GM12878 (cell line): ENCODE data around the gene APBB1IP. TPM values are rescaled to one million over a fixed set of nuclear protein-coding genes. Genes with fewer than 3 reads are reported as not detected.
"Not testable (repeated sequence)": the region's sequence is repeated elsewhere in the genome, so short reads cannot be mapped to it uniquely, and the experiment has no call there.

Source experiments
- ATAC-seq: fragments of 200-7000 bp; cut with Tn5 transposase; 3 replicates; pipeline ENCODE4 v1.9.1; 2020; ENCODE audit warnings: mild to moderate bottlenecking, moderate library complexity
- BruUV-seq: library from RNA; stranded (reverse); fragments of 400-500 nt; replicated peaks from 2 replicates; lab custom pipeline; 2021; lab: Mats Ljungman, UMichigan
- CTCF ChIA-PET: fragments of 300-600 bp; sonication (Branson Sonifier 250); formaldehyde crosslinking; extraction: SDS; loops from one replicate; lab custom pipeline; 2021; ENCODE audit warnings: inconsistent platforms; lab: Yijun Ruan, JAX
- POLR2A ChIA-PET: fragments of 350-600 bp; formaldehyde crosslinking; extraction: SDS; loops from one replicate; lab custom pipeline; 2021; ENCODE audit warnings: inconsistent platforms; lab: Charles Lee
- RAD21 ChIA-PET: fragments of 300-600 bp; sonication (Branson Sonifier 250); formaldehyde crosslinking; loops from one replicate; lab custom pipeline; 2023; ENCODE audit warnings: antibody characterized with exemption; ENCODE audit not compliant: unreplicated experiment; lab: Charles Lee
- SMC1A ChIA-PET: fragments of 300-600 bp; sonication (Branson Sonifier 250); formaldehyde crosslinking; loops from one replicate; lab custom pipeline; 2023; ENCODE audit not compliant: unreplicated experiment, uncharacterized antibody; lab: Charles Lee
- DNase-seq: peaks from one replicate; pipeline ENCODE4 v3.0.0-alpha.2; 2011; ENCODE audit warnings: low read depth, low spot score
- FAIRE-seq: peaks from 3 replicates; lab custom pipeline; 2011; peaks lifted over from hg19 to GRCh38; lab: Jason Lieb, UNC
- H2AFZ ChIP-seq: 2 replicates; pipeline ENCODE4 v1.6.0; 2011; ENCODE audit warnings: low read depth, low read length, control low read depth; ENCODE audit not compliant: control insufficient read depth
- H3K27ac ChIP-seq: 2 replicates; pipeline ENCODE4 v1.5.1; 2011; ENCODE audit warnings: control low read depth; ENCODE audit not compliant: control insufficient read depth, insufficient read depth
- H3K27me3 ChIP-seq, 2 experiments: replicated peaks in 1 of 2; 2 replicates each; pipeline versions ENCODE4 v1.6.0 to v1.6.1; 2011; ENCODE audit warnings: low read length in 1 of 2; ENCODE audit not compliant: control insufficient read depth in 2 of 2, insufficient read depth in 2 of 2
- H3K36me3 ChIP-seq, 2 experiments: 2 replicates each; pipeline ENCODE4 v1.5.1; 2011; ENCODE audit warnings: low read length in 1 of 2; ENCODE audit not compliant: control insufficient read depth in 2 of 2, insufficient read depth in 2 of 2
- H3K4me1 ChIP-seq: 2 replicates; pipeline ENCODE4 v1.6.1; 2011; ENCODE audit warnings: mild to moderate bottlenecking, low read length, moderate library complexity, mixed read lengths; ENCODE audit not compliant: control insufficient read depth, insufficient read depth
- H3K4me2 ChIP-seq: 2 replicates; pipeline ENCODE4 v1.6.0; 2011; ENCODE audit warnings: control low read depth; ENCODE audit not compliant: control insufficient read depth, insufficient read depth
- H3K4me3 ChIP-seq: fragments of 200-600 bp; sonication (generic); 2 replicates; pipeline ENCODE4 v1.5.1; 2016
- H3K79me2 ChIP-seq: 2 replicates; pipeline ENCODE4 v1.6.0; 2011; ENCODE audit warnings: low read length; ENCODE audit not compliant: control insufficient read depth, insufficient read depth
- H3K9ac ChIP-seq: 2 replicates; pipeline ENCODE4 v1.8.0; 2011; ENCODE audit warnings: low read length, control low read depth, mixed read lengths; ENCODE audit not compliant: control insufficient read depth, insufficient read depth
- H3K9me3 ChIP-seq: replicated peaks from 3 replicates; pipeline ENCODE4 v1.5.1; 2011; ENCODE audit warnings: mild to moderate bottlenecking, low read length; ENCODE audit not compliant: control insufficient read depth, insufficient read depth
- H4K20me1 ChIP-seq: 2 replicates; pipeline ENCODE4 v1.6.0; 2011; ENCODE audit not compliant: control insufficient read depth, insufficient read depth
- BMI1 ChIP-seq: fragments of 450-650 bp; IDR thresholded peaks from 2 replicates; pipeline ENCODE4 v1.6.1; 2016; ENCODE audit warnings: mild to moderate bottlenecking, moderate library complexity, borderline replicate concordance
- MEF2B ChIP-seq: fragments of 450-650 bp; IDR thresholded peaks from 2 replicates; pipeline ENCODE4 v1.6.1; 2018; ENCODE audit warnings: mild to moderate bottlenecking, moderate library complexity; ENCODE audit not compliant: partially characterized antibody, poor library complexity, severe bottlenecking
- RAD21 ChIP-seq: IDR thresholded peaks from 2 replicates; pipeline ENCODE4 v1.6.1; 2011; ENCODE audit warnings: mild to moderate bottlenecking, low read depth, low read length, moderate library complexity; ENCODE audit not compliant: insufficient read depth
- SMC3 ChIP-seq: IDR thresholded peaks from 2 replicates; pipeline ENCODE4 v1.6.1; 2011; ENCODE audit warnings: low read length, improper control_type of control experiment, borderline replicate concordance
- WRNIP1 ChIP-seq: IDR thresholded peaks from 2 replicates; pipeline ENCODE4 v1.6.1; 2011; ENCODE audit warnings: low read depth, low read length, improper control_type of control experiment, borderline replicate concordance
- ZNF207 ChIP-seq: fragments of 450-650 bp; IDR thresholded peaks from 2 replicates; pipeline ENCODE4 v1.6.1; 2014; ENCODE audit warnings: antibody characterized with exemption, mild to moderate bottlenecking, borderline replicate concordance
- whole genome bisulfite sequencing: methylation state at CpG from one replicate; pipeline ENCODE4 v1.1.6; 2016; ENCODE audit warnings: low lambda C conversion rate; ENCODE audit not compliant: insufficient replicate concordance, insufficient coverage; ENCODE audit errors: missing lambda C conversion rate; 5-methylcytosine and 5-hydroxymethylcytosine counted together
- in situ Hi-C: fragments of 300-500 bp; cut with MboI; formaldehyde crosslinking; loops from 9 replicates; pipeline ENCODE4 v1.14.3; 2018; ENCODE audit warnings: mixed read lengths
- intact Hi-C: fragments of 100-400 bp; cut with micrococcal nuclease; formaldehyde crosslinking; loops from one replicate; pipeline ENCODE4 v1.14.2; 2022; ENCODE audit not compliant: unreplicated experiment
- polyA plus RNA-seq, 11 experiments: library from polyadenylated mRNA; depleted of rRNA in 4 of 11; unstranded in 6 of 11; stranded (reverse) in 5 of 11; fragments of >200 nt; fragmentation: Nextera tagmentation in 4 of 11; fragmentation: Illumina TruSeq in 1 of 11; extraction: Ambion mirVana in 4 of 11; extraction: Trizol in 1 of 11; gene quantifications; 1 replicate in 1 of 11; 2 replicates in 10 of 11; pipeline versions ENCODE4 v1.2.1 to v1.2.3, GENCODE V29; 2011 to 2016; ENCODE audit warnings: inconsistent platforms in 2 of 11, missing spikeins in 2 of 11, low read depth in 1 of 11
- total RNA-seq, 4 experiments: library from RNA; depleted of rRNA in 3 of 4; stranded (reverse); fragments of >200 nt in 3 of 4; fragmentation: Illumina TruSeq in 1 of 4; extraction: Trizol in 1 of 4; gene quantifications; 2 replicates each; pipeline versions ENCODE4 v1.2.1 to v1.2.3, GENCODE V29; 2013 to 2021
- TF ChIP-seq, protein P1 (sequence below), 3 experiments: IDR thresholded peaks in 2 of 3; conservative IDR thresholded peaks in 1 of 3; 2 replicates each; pipeline ENCODE4 v1.5.1; 2011; ENCODE audit warnings: low read depth in 3 of 3, low read length in 3 of 3, mild to moderate bottlenecking in 3 of 3, control low read depth in 2 of 3, moderate library complexity in 2 of 3, inconsistent platforms in 1 of 3, mixed read lengths in 1 of 3; ENCODE audit not compliant: control insufficient read depth in 2 of 3, insufficient read depth in 1 of 3; ENCODE audit errors: extremely low read depth in 1 of 3
- TF ChIP-seq, protein P2 (sequence below): fragments of 450-650 bp; IDR thresholded peaks from 2 replicates; pipeline ENCODE4 v1.6.1; 2016; ENCODE audit warnings: mild to moderate bottlenecking, moderate library complexity, borderline replicate concordance

APBB1IP gene
- total and polyA plus RNA-seq, 10 of the 15 experiments (the other 5 are each of a cell fraction or from before 2014, with no cell fraction given): 7.3 to 67.4 (median 19.9) TPM

DNA sequence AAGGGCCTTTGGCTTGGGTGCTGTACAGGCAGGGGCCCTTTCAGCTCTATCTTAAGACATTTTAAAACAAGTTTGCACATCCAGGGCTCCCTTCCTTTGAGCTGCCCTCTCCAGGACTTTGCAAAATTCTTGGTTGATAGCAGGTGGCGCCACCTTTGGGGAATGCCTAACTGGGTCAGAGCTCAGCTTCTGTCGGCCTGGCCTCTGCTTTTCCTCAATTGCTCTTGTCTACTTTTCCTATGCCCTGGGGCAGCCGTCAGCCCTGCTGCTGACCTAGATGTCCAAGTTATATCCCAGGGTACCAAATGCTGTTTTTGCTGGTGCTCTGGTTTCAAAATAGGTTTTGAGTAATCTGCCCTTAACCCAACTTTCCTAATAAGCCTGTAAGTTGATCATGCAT, 65.8 kb downstream of the APBB1IP start:
- no TSS peak for BruUV-seq
- intact Hi-C loops (loop anchor here (1.0 kb wide), 1 partner anchor 169 kb away; no protein-coding TSS in a partner anchor), in situ Hi-C loops (no loop called here)
- TF ChIP-seq ZNF207 (no peak), WRNIP1 (no peak), SMC3 (peak; percentile 35; the same call in 1 of the 2 replicates), BMI1 (no peak), RAD21 (peak; percentile 34; the same call in 1 of the 2 replicates), MEF2B (no peak)
- TF ChIP-seq, protein P1, sequence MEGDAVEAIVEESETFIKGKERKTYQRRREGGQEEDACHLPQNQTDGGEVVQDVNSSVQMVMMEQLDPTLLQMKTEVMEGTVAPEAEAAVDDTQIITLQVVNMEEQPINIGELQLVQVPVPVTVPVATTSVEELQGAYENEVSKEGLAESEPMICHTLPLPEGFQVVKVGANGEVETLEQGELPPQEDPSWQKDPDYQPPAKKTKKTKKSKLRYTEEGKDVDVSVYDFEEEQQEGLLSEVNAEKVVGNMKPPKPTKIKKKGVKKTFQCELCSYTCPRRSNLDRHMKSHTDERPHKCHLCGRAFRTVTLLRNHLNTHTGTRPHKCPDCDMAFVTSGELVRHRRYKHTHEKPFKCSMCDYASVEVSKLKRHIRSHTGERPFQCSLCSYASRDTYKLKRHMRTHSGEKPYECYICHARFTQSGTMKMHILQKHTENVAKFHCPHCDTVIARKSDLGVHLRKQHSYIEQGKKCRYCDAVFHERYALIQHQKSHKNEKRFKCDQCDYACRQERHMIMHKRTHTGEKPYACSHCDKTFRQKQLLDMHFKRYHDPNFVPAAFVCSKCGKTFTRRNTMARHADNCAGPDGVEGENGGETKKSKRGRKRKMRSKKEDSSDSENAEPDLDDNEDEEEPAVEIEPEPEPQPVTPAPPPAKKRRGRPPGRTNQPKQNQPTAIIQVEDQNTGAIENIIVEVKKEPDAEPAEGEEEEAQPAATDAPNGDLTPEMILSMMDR (IDR thresholded peaks at IDR 0.05 in 2 of 3, conservative IDR thresholded peaks at IDR 0.05 in 1 of 3; ENCODE audit: control insufficient read depth in 2 of 3, extremely low read depth in 1 of 3, insufficient read depth in 1 of 3, low read depth in 3 of 3, low read length in 3 of 3): peak; percentile 13 to 45 (median 38); a peak in 4 of 6 replicates
- TF ChIP-seq, protein P2, sequence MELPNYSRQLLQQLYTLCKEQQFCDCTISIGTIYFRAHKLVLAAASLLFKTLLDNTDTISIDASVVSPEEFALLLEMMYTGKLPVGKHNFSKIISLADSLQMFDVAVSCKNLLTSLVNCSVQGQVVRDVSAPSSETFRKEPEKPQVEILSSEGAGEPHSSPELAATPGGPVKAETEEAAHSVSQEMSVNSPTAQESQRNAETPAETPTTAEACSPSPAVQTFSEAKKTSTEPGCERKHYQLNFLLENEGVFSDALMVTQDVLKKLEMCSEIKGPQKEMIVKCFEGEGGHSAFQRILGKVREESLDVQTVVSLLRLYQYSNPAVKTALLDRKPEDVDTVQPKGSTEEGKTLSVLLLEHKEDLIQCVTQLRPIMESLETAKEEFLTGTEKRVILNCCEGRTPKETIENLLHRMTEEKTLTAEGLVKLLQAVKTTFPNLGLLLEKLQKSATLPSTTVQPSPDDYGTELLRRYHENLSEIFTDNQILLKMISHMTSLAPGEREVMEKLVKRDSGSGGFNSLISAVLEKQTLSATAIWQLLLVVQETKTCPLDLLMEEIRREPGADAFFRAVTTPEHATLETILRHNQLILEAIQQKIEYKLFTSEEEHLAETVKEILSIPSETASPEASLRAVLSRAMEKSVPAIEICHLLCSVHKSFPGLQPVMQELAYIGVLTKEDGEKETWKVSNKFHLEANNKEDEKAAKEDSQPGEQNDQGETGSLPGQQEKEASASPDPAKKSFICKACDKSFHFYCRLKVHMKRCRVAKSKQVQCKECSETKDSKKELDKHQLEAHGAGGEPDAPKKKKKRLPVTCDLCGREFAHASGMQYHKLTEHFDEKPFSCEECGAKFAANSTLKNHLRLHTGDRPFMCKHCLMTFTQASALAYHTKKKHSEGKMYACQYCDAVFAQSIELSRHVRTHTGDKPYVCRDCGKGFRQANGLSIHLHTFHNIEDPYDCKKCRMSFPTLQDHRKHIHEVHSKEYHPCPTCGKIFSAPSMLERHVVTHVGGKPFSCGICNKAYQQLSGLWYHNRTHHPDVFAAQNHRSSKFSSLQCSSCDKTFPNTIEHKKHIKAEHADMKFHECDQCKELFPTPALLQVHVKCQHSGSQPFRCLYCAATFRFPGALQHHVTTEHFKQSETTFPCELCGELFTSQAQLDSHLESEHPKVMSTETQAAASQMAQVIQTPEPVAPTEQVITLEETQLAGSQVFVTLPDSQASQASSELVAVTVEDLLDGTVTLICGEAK: no peak
- H3K79me2 ChIP-seq: no peaks in the 10 kb centered on the region
- CTCF ChIA-PET: interaction anchor here (0.7 to 2.5 kb wide), 23 partner anchors 10 to 171 kb away, joined by 3 to 10 read pairs (median 4); no protein-coding TSS in a partner anchor
- POLR2A ChIA-PET: interaction anchor here (0.8 to 1.1 kb wide), 2 partner anchors 9 to 28 kb away, joined by 3 read pairs; no protein-coding TSS in a partner anchor
- ATAC-seq (peak; percentile 64), FAIRE-seq (no peak), DNase-seq (no peak)
- SMC1A ChIA-PET: interaction anchor here (0.9 to 3.7 kb wide), 17 partner anchors 10 to 251 kb away, joined by 3 to 27 read pairs (median 4); no protein-coding TSS in a partner anchor
- H3K4me1 ChIP-seq: no peaks in the 10 kb centered on the region
- WGBS: 67% methylated on average over 3 of the region's 3 CpGs
- H4K20me1 ChIP-seq: no peaks in the 10 kb centered on the region
- no peak overlapping the region for H2AFZ ChIP-seq
- peaks cover 11 to 35% of the 10 kb centered on the region in 2 experiments for H3K36me3 ChIP-seq
- no peaks in the 10 kb centered on the region for H3K9me3 ChIP-seq
- no peak overlapping the region for H3K27ac ChIP-seq
- no peak overlapping the region for H3K9ac ChIP-seq
- H3K27me3 ChIP-seq: no peaks in the 10 kb centered on the region
- no peak overlapping the region for H3K4me2 ChIP-seq
- no peak overlapping the region for H3K4me3 ChIP-seq
- RAD21 ChIA-PET: interaction anchor here (0.6 to 2.8 kb wide), 13 partner anchors 10 to 629 kb away, joined by 3 to 31 read pairs (median 5); partner anchors contain the start of gene APBB1IP

DNA sequence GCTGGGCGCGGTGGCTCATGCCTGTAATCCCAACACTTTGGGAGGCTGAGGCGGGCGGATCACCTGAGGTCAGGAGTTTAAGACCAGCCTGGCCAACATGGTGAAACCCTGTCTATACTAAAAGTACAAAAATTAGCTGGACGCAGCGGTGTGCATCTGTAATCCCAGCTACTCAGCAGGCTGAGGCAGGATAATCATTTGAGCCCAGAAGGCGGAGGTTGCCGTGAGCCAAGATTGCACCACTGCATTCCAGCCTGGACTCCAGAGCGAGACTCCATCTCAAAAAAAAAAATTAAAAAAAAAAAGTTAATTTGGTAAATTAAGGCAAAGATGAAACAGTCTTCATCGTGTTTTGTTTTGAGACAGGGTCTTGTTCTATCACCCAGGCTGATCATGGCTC, 66.3 kb downstream of the APBB1IP start:
- BruUV-seq, H2AFZ ChIP-seq, H3K4me1 ChIP-seq, H3K9ac ChIP-seq, DNase-seq, H3K9me3 ChIP-seq, FAIRE-seq, H3K79me2 ChIP-seq, in situ Hi-C loops, H3K4me2 ChIP-seq, ATAC-seq, H3K4me3 ChIP-seq, H3K27me3 ChIP-seq, H3K27ac ChIP-seq, H4K20me1 ChIP-seq: not testable (repeated sequence)
- intact Hi-C loops: loop anchor here (1.0 kb wide), 1 partner anchor 169 kb away; no protein-coding TSS in a partner anchor
- WGBS: over 99% methylated on average over 10 of the region's 10 CpGs
- peaks cover 9 to 38% of the 10 kb centered on the region in 2 experiments for H3K36me3 ChIP-seq
- ChIA-PET SMC1A (interaction anchor here (1.0 to 3.7 kb wide), 13 partner anchors 9 to 251 kb away, joined by 3 to 27 read pairs (median 5); no protein-coding TSS in a partner anchor), RAD21 (interaction anchor here (0.9 to 2.8 kb wide), 12 partner anchors 10 to 629 kb away, joined by 3 to 31 read pairs (median 5); partner anchors contain the start of gene APBB1IP), CTCF (interaction anchor here (0.7 to 2.5 kb wide), 14 partner anchors 12 to 171 kb away, joined by 3 to 10 read pairs (median 4); no protein-coding TSS in a partner anchor), POLR2A (interaction anchor here (1.1 kb wide), 1 partner anchor 9 kb away, joined by 3 read pairs; no protein-coding TSS in a partner anchor)
